Omental fat pad (tissue), 4 donors: ENCODE data around the gene ELMO2. TPM values are rescaled to one million over a fixed set of nuclear protein-coding genes. Genes with fewer than 3 reads are reported as not detected.

ENCODE experiments used
- ATAC-seq: fragments of 150-250 bp; one replicate; pipeline ENCODE4 v1.9.1; 2016; ENCODE audit warnings: mild to moderate bottlenecking, moderate library complexity; ENCODE audit not compliant: low FRiP score
- DNase-seq: peaks from one replicate; pipeline ENCODE4 v3.0.0-alpha.2; 2019; ENCODE audit warnings: low spot score
- total RNA-seq, 4 donors: library from RNA; depleted of rRNA; stranded (reverse); fragments of >200 nt; gene quantifications; one replicate each; pipeline ENCODE4 v1.1.0, GENCODE V29; 2016
- TF ChIP-seq, protein P1 (sequence below), 3 donors: fragments of 450-650 bp; IDR thresholded peaks; one replicate each; pipeline ENCODE4 v1.5.1; 2016 to 2017; ENCODE audit warnings: antibody characterized with exemption in 3 of 3, mild to moderate bottlenecking in 3 of 3, moderate library complexity in 2 of 3

ELMO2 gene
- total RNA-seq, 4 donors from 2014 or later, result 30.7 to 57.6 (median 47.4) TPM

DNA sequence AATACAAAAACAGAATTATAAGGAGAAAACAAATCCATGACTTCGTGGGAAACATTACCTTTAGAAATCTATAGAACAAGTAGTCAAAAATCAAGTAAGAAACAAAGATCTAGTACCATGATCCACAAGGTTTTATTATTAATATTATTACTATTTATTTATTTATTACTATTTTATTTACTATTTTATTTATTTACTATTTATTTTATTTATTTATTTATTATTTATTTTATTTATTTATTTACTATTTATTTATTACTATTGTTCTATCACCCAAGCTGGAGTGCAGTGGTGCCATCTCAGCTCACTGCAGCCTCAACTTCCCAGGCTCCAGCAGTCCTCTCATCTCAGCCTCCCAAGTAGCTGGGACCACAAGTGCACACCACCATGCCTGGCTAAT is 13.5 kb upstream of the ELMO2 start:
- no peak for DNase-seq
- no peak for ATAC-seq
- TF ChIP-seq, protein P1, sequence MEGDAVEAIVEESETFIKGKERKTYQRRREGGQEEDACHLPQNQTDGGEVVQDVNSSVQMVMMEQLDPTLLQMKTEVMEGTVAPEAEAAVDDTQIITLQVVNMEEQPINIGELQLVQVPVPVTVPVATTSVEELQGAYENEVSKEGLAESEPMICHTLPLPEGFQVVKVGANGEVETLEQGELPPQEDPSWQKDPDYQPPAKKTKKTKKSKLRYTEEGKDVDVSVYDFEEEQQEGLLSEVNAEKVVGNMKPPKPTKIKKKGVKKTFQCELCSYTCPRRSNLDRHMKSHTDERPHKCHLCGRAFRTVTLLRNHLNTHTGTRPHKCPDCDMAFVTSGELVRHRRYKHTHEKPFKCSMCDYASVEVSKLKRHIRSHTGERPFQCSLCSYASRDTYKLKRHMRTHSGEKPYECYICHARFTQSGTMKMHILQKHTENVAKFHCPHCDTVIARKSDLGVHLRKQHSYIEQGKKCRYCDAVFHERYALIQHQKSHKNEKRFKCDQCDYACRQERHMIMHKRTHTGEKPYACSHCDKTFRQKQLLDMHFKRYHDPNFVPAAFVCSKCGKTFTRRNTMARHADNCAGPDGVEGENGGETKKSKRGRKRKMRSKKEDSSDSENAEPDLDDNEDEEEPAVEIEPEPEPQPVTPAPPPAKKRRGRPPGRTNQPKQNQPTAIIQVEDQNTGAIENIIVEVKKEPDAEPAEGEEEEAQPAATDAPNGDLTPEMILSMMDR (IDR thresholded peaks at IDR 0.05), result no peak

DNA sequence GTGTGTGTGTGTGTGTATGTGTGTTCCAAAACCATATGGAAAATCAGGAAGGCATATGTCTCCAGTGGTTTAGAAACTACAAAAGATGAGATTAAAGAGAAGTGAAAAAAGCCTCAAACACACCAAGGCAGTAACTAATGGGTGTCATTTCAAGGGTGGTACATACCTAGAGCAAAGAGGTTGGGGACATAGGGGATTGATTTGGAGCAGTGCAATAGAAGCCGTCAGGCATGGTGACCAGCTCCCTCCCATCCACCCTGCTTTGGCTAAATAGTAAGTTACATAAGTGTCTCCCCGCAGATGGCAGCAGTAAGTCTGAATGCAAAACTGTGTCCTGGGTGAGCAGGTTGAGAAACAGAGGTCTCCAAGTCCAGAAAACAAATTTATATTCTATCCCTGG is 10.4 kb upstream of the ELMO2 start:
- TF ChIP-seq, protein P1 (IDR thresholded peaks at IDR 0.05), result no peak
- ATAC-seq (no peak), DNase-seq (no peak)

DNA sequence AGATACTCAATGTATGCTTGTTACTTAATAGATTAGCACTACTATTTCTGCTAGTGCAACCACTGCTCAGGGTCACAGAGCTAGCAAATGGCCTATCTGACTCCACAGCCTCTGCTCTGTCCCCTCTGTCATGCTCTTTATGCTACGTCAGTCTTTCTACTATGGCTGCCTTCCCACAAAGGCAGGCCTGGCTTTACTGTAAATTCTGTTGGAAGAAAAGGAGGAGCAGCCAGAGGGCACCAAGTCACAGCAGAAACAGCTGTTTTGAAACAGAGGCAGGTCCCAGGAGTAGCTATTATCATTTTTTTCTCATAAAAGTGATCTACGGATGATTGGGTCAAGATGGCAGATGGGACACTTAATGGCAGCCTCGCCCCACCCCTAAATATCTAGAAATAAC is 10.0 kb upstream of the ELMO2 start:
- TF ChIP-seq, protein P1 (IDR thresholded peaks at IDR 0.05), result no peak
- ATAC-seq, result no peak
- DNase-seq, result no peak

DNA sequence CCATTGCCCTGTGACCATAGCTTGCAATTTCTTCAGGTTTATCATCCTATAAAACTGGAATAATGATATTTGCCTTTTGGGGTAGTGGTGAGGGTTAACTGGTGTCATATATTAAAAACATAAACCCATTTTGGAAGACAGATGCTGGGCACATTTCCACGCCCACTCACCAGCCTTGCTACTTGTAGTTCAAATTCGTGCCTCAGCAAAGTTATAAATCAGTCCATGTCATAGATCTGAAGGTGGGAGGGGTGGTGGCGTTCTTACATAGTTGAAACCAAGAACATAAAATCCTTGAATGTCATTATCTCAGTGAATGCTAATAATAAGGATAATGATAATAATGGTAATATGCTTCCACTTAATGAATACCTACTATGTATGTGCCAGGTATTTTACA is 9.4 kb upstream of the ELMO2 start:
- DNase-seq, result no peak
- TF ChIP-seq, protein P1 (IDR thresholded peaks at IDR 0.05), result no peak
- ATAC-seq, result no peak

DNA sequence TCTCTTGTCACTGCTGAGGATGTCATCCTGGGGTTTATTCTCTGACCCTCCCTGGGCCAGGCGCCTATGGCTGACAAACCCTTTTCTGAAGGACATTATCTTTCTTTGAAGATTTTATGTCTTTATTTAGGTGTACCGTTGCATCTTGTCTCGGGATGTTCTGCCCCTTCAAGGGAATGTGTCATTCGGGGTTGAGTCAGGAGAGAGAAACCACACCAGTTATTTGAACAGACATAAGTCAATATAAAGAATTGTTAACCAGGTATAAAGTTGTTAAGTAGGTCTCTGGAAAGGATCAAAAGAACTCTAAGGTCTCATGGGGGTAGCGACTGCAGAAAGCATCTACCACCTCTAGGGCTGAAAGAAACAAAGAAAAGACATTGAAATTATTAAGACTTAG is 8.2 kb upstream of the ELMO2 start:
- no peak for ATAC-seq
- TF ChIP-seq, protein P1 (IDR thresholded peaks at IDR 0.05), result no peak
- DNase-seq, result no peak

DNA sequence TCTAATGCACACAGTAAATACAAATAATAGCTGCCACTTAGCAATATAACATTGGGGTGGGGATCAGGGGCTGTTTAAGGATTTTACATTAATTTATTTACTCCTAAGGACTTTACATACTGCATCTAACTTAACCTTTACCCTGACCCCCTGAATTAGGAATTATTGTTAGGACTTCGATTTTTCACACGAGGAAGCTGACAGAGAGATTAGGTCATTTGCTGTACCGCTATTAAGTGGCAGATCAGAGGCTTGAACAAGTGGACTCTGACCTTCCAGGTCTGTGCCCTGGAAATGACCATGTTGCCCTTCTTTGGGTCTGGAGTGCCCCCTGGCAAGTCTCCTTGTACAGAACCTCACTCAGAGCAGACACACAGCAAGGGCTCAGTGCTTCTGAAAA is 5.2 kb upstream of the ELMO2 start:
- ATAC-seq (no peak), DNase-seq (no peak)
- TF ChIP-seq, protein P1 (IDR thresholded peaks at IDR 0.05), result no peak

DNA sequence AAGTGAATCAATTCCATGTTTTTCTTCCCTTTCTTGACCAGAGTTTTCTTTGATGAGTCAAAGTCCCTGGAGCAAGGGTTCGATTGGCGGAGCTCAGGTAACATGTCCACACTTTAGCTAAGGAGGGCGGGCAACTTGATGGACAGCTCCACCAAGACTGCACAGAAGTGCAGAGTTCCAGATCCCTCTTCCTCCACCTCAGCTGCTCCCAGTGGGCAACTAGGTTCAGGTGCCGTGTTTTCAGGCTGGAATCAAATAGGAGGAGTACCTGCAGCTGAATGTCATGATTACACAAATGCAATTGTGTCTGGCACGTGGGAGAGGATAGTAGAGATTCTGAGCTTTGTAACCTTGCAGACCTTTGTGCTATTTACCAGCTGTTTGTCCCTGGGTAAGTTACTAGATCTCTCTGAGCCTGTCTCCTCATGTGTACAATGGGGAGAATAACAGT is 1.9 kb upstream of the ELMO2 start:
- TF ChIP-seq, protein P1 (IDR thresholded peaks at IDR 0.05), result no peak
- DNase-seq, result no peak
- ATAC-seq, result no peak
